Esophagus squamous epithelium (tissue), 5 donors: ENCODE results near the gene KLHL12. TPM values are rescaled to one million over a fixed set of nuclear protein-coding genes. Genes with fewer than 3 reads are reported as not detected.

Experiments used
- DNase-seq: peaks from one replicate; lab custom pipeline; 2025; lab: John Stamatoyannopoulos, UW
- H3K27ac ChIP-seq, 4 donors: fragments of 200-600 bp; sonication (generic); one replicate each; pipeline ENCODE4 v1.5.1; 2016 to 2019; ENCODE audit warnings: mild to moderate bottlenecking in 1 of 4
- H3K27me3 ChIP-seq, 4 donors: fragments of 200-600 bp; sonication (generic); 1 replicate in 3 of 4; 2 replicates in 1 of 4; pipeline versions ENCODE4 v1.5.1 to v1.6.0; 2017 to 2021; ENCODE audit warnings: antibody characterized with exemption in 1 of 4
- H3K36me3 ChIP-seq, 3 donors: fragments of 200-600 bp; sonication (generic); one replicate each; pipeline ENCODE4 v1.5.1; 2016 to 2019
- H3K4me1 ChIP-seq, 3 donors: fragments of 200-600 bp; sonication (generic); one replicate each; pipeline ENCODE4 v1.5.1; 2017 to 2019
- H3K4me3 ChIP-seq, 4 donors: fragments of 200-600 bp; sonication (generic); 1 replicate in 3 of 4; 2 replicates in 1 of 4; pipeline ENCODE4 v1.5.1; 2016 to 2019; ENCODE audit warnings: mild to moderate bottlenecking in 2 of 4, moderate library complexity in 1 of 4
- H3K9me3 ChIP-seq, 3 donors: fragments of 200-600 bp; sonication (generic); one replicate each; pipeline ENCODE4 v1.5.1; 2016 to 2019
- CTCF ChIP-seq, 6 experiments: fragments of 450-650 bp in 4 of 6; fragments of 200-600 bp in 2 of 6; sonication (generic) in 2 of 6; IDR thresholded peaks; one replicate each; pipeline ENCODE4 v1.5.1; 2016 to 2019; ENCODE audit warnings: antibody characterized with exemption in 6 of 6, mild to moderate bottlenecking in 4 of 6, moderate library complexity in 4 of 6
- POLR2A ChIP-seq, 4 donors: fragments of 450-650 bp; IDR thresholded peaks; one replicate each; pipeline ENCODE4 v1.6.1; 2017; ENCODE audit warnings: antibody characterized with exemption in 4 of 4, mild to moderate bottlenecking in 4 of 4, moderate library complexity in 3 of 4
- WGBS, 2 donors: methylation state at CpG; one replicate each; pipeline ENCODE4 v1.1.5; 2018; 5-methylcytosine and 5-hydroxymethylcytosine counted together
- intact Hi-C: fragments of 100-400 bp; cut with DNase I; formaldehyde crosslinking; loops from one replicate; pipeline ENCODE4 v1.15.0; 2022
- total RNA-seq, 4 donors: library from RNA; depleted of rRNA; stranded (reverse); fragments of >200 nt; gene quantifications; one replicate each; pipeline ENCODE4 v1.1.0, GENCODE V29; 2016
- donor health status: DM: yes; HTN: yes; CAD: no.

Gene KLHL12
- 10 to 100 TPM; 11.1 to 19.9 (median 14.1) TPM for total RNA-seq

DNA sequence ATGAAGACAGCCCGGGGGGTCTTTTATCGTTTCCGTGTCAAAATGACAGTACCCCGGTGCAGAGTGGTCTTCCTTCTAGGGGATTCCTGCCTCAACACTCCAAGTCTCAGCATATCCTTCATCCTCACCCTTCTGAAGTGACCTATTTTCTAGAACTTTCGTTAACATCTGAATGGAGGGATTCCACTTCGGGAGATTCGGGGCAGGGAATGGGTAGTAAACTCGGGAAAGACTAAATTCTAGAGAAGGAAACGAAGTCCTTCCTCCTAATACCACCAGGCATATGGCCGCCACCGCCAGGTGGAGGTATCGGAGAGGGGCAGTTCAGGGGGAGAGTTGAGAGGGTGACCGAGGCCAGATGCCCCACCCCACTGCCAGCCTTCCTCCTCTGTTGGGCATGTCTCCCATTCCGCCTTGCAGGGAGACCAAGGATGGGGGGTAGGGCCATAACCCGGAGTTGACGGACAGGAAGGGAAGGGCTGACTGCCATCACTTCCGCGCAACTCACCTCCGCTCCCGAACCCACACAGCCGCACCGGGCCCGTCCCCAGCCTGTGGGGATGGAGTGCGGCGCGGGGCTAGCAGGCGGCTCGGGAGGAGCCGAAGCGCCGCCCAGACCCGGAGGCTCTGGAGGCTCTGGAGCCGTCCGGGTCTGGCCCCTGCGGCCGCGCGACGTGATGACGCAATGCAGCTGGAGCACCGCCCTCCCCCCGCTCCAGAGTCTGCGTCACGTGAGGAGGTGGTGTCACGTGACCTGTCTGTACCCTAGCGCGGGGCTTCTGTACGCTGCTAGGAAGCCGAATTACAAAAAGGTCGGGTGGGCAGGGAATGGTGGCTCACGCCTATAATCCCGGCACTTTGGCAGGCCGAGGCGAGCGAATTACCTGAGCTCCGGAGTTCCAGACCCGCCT is at the start of gene KLHL12:
Gene KLHL12, minus strand, starts transcription at position 654 of the 911 bp plus-strand sequence. CDS start 2,072 bp downstream, outside the sequence.
- Histone ChIP-seq H3K36me3 (peaks cover 0 to 28% (median 0%) of the 10 kb centered on the region in 3 donors), H3K27ac (peak within 1 kb of the TSS; percentile 93 to 99 (median 98)), H3K9me3 (no peaks in the 10 kb centered on the region), H3K4me3 (peak within 1 kb of the TSS; percentile 58 to 95 (median 90)), H3K4me1 (peaks cover 10 to 53% (median 21%) of the 10 kb centered on the region in 3 donors), H3K27me3 (no peaks in the 10 kb centered on the region)
- 1 to 4% methylated on average over 14 to 19 of the region's 57 CpGs for WGBS, 2 donors
- intact Hi-C loops, result loop anchor here (10.0 kb wide), 1 partner anchor 68 kb away; no protein-coding TSS in a partner anchor
- peak in 3 of 4 donors; percentile 66 to 95 (median 88) for TF ChIP-seq POLR2A (IDR thresholded peaks at IDR 0.05)
- peak; percentile 34 to 82 (median 64) for TF ChIP-seq CTCF (IDR thresholded peaks at IDR 0.05)
- DNase-seq, result peak; percentile 83

DNA sequence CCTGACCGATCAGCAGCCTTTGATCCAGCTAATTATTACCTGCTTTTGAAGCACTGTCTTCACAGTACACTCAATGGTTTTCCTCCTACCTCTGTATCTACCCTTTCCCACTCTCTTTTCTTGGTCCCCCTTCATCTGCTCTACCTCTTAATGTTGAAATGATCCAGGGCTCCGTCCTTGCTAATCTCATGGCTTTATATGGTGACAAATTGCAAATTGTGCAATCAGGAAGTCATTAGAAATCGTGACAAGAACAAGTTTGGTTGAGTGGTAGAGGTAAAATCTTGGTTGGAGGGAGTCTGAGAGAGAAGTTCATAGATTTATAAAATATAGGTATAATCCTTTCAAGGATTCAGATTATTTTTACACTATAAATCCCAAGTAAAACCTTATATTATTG is 49.6 kb upstream of the KLHL12 start:
- no peaks in the 10 kb centered on the region for H3K36me3 ChIP-seq
- H3K4me1 ChIP-seq, result peaks cover 0 to 3% (median 0%) of the 10 kb centered on the region in 3 donors
- no peak overlapping the region for H3K4me3 ChIP-seq
- DNase-seq, result no peak
- intact Hi-C loops, result no loop called here
- H3K27me3 ChIP-seq, result peaks cover 0 to 42% (median 0%) of the 10 kb centered on the region in 4 donors
- no peak overlapping the region for H3K27ac ChIP-seq
- no peak for TF ChIP-seq CTCF (IDR thresholded peaks at IDR 0.05)
- TF ChIP-seq POLR2A (IDR thresholded peaks at IDR 0.05), result no peak
- 25 to 34% methylated on average over 3 of the region's 3 CpGs for WGBS, 2 donors
- no peaks in the 10 kb centered on the region for H3K9me3 ChIP-seq

DNA sequence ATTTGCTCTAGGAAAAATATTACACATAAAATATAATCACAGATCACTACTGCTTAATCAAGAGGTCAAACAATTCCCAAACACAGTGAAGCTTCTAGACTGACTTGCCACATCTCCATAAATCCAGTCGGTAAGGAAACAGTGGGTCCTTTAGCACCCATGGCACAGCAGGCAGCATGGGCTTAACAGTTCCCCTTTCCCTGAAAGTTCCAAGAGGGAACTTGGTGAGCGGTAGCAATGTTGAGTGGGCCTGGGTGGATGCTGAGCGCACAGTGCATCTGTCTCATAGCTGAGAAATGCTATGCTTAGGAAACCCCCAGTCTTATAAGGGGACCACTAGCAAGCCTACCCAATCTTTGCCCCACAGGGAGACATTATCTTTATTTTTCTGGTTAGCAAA is 47.8 kb upstream of the KLHL12 start:
- TF ChIP-seq POLR2A (IDR thresholded peaks at IDR 0.05) (no peak), CTCF (IDR thresholded peaks at IDR 0.05) (no peak)
- H3K4me1 ChIP-seq, result peaks cover 0 to 3% (median 0%) of the 10 kb centered on the region in 3 donors
- no peak for DNase-seq
- WGBS, 2 donors, result 81 to 89% methylated on average over 3 of the region's 3 CpGs
- no peak overlapping the region for H3K4me3 ChIP-seq
- H3K36me3 ChIP-seq, result no peaks in the 10 kb centered on the region
- H3K27ac ChIP-seq, result no peak overlapping the region
- H3K27me3 ChIP-seq, result peaks cover 0 to 39% (median 0%) of the 10 kb centered on the region in 4 donors
- intact Hi-C loops, result no loop called here
- H3K9me3 ChIP-seq, result no peaks in the 10 kb centered on the region

GRCh38 chr1:202972046-202972445 is 45.0 kb upstream of the KLHL12 start:
- Histone ChIP-seq H3K9me3 (no peaks in the 10 kb centered on the region), H3K4me1 (peaks cover 8 to 23% (median 8%) of the 10 kb centered on the region in 3 donors), H3K27ac (no peak overlapping the region), H3K4me3 (no peak overlapping the region), H3K27me3 (peaks cover 0 to 16% (median 0%) of the 10 kb centered on the region in 4 donors), H3K36me3 (no peaks in the 10 kb centered on the region)
- intact Hi-C loops, result no loop called here
- no peak for DNase-seq
- TF ChIP-seq CTCF (IDR thresholded peaks at IDR 0.05), result no peak
- no peak for TF ChIP-seq POLR2A (IDR thresholded peaks at IDR 0.05)
- WGBS, 2 donors, result 69 to 72% methylated on average over 4 of the region's 4 CpGs

DNA sequence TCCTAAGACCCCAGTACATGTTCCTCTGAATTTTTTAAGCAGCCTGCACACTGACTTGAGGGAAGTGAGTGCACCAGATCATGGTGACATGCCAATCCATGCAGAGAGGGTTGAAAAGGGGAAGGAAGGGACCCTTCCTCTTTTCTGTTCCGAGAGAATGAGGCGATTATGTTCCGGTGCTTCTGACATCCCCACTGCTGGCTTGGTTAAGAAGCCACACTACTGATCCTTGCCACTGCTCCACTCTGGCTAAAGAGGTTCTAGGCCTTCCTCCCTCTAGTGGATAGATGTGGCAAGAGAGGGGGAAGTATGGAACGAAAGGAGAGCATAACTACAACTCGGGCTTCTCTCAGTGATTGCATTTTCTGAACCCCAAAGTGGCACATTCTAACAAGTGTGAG is 41.9 kb upstream of the KLHL12 start:
- Histone ChIP-seq H3K4me1 (peaks cover 20 to 50% (median 21%) of the 10 kb centered on the region in 3 donors), H3K9me3 (no peaks in the 10 kb centered on the region), H3K27ac (peak overlapping the region in 3 of 4 donors; percentile 97 to 98 (median 98)), H3K27me3 (no peaks in the 10 kb centered on the region), H3K36me3 (peaks cover 0 to 8% (median 0%) of the 10 kb centered on the region in 3 donors), H3K4me3 (no peak overlapping the region)
- no peak for DNase-seq
- TF ChIP-seq CTCF (IDR thresholded peaks at IDR 0.05) (peak; percentile 45 to 79 (median 62)), POLR2A (IDR thresholded peaks at IDR 0.05) (no peak)
- intact Hi-C loops, result no loop called here
- WGBS, 2 donors, result 0 to 24% methylated on average over 1 to 5 of the region's 5 CpGs
